T47D (cell line): Measurements from ENCODE around the gene OR10P1.
"Not testable (repeated sequence)": the region's sequence is repeated elsewhere in the genome, so short reads cannot be mapped to it uniquely, and the experiment has no call there.

ENCODE experiments used
- DNase-seq, 2 experiments: peaks; one replicate each; pipeline versions ENCODE4 v3.0.0 to v3.0.0-alpha.2; 2011 to 2012; ENCODE audit warnings: low read depth in 1 of 2, low spot score in 1 of 2
- JUND ChIP-seq: IDR thresholded peaks from 2 replicates; pipeline ENCODE4 v1.6.1; 2012; ENCODE audit warnings: low read depth
- in situ Hi-C: cut with HindIII; loops from 2 replicates; pipeline ENCODE4 v1.10.0; 2016; ENCODE audit warnings: low sequenced_read_pairs, low pct_unique_long_range_greater_than_20kb

The OR10P1 gene, protein sequence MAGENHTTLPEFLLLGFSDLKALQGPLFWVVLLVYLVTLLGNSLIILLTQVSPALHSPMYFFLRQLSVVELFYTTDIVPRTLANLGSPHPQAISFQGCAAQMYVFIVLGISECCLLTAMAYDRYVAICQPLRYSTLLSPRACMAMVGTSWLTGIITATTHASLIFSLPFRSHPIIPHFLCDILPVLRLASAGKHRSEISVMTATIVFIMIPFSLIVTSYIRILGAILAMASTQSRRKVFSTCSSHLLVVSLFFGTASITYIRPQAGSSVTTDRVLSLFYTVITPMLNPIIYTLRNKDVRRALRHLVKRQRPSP

GRCh38 chr12:55636853-55637252 lies at the start of gene OR10P1:
OR10P1 (plus strand) TSS chr12:55636892; CDS start chr12:55636892, 0 bp downstream.
- TF ChIP-seq JUND: no peak
- no peak for DNase-seq
- in situ Hi-C loops: no loop called here

- in situ Hi-C loops, DNase-seq: not testable (repeated sequence)
Measured at GRCh38 chr12:55590152-55590551, 46.5 kb upstream of the OR10P1 start.

DNA sequence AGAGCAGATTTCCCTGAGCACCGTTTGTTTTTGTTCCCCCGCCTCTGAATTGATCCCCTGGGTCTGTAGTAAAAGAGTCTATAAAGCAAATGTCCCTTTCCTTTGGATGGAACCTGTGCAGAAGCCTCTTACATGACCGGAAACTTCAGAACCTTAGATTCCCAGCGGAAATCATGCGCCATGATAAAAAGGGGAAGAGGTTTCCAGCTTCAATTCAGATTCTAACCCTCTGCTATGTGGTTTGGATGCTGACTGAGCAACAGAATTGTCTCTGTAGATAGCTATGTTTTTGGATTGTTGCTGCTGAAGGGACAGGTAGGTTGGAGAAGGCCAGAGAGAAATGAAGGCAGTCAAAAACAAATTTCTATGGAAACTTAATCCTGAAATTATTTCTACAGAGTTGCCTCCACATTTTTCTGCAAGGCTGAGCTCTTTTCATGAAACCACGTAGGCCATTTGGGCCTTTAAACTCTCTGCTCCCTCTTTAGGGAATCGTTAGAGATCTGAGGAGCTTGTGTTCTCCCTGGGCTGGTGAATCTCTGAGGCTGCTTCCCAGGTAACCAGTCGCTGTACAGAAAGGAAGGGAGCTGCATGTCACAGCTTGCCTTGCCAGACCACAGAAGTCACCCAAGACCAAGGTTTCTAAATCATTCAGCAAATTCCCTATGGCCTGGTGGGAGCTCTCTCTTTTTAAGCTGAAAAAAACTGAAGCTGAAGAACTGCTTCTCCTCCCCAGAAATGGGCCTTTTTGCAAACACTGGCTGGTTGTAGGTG lies 28.7 kb upstream of the OR10P1 start:
- in situ Hi-C loops: no loop called here
- no peak for TF ChIP-seq JUND
- no peak for DNase-seq

DNA sequence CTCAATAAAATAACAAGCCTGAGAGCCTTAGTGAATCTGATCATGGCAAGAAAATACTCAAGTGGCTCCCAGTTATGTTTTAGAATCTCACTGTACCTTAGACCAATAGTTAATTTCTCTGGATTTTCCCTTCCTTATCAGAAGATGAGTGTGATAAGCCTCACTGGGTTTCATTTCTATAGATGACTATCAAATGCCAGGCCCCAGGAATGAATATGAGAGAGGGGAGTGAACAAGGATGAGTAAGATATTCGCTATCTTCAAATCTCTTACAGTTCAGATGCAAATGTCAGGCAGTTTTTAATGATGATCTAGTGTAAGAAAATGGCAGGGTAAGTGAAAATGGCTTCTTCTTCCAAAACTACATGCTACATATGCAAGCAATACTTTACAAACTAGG lies 26.1 kb upstream of the OR10P1 start:
- DNase-seq: no peak
- in situ Hi-C loops: no loop called here
- no peak for TF ChIP-seq JUND

DNA sequence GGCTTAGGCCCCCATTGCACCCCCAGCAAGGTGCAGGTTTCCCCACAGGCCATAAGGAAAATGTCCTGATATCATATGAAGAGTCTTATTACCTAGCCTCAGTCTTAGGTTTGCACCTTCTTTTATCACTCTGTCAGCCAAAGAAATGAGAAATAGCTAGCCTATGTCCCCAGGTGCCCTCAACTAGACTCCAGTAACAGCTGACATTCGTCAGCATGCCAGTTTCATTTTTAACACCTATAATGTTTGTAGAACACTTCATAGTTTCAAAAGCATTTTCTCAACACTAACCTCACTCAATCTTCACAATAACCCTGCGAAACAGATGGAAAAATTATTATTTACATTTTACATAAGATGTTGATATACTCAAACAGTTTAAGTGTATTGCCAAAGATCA lies 24.0 kb upstream of the OR10P1 start:
- no peak for TF ChIP-seq JUND
- in situ Hi-C loops: no loop called here
- DNase-seq: no peak

DNA sequence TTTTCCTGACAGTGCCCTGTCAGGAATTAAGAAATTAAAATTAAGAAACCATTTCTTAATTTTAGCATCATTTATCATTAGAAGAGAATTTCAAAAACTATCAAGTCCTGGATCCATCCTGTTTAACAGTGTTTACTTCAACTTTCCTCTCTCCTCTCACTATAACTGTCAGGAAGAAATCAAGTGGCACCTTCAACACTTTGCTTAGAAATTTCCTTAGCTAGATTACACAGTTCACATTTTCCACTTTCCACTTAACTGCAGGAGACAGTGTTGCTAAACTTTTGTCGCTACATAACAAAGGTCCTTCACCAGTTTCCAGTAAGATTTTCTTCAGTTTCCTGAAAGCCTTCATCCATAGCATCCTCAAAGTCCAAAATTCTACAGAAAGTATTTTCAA lies 21.9 kb upstream of the OR10P1 start:
- in situ Hi-C loops: no loop called here
- no peak for DNase-seq

DNA sequence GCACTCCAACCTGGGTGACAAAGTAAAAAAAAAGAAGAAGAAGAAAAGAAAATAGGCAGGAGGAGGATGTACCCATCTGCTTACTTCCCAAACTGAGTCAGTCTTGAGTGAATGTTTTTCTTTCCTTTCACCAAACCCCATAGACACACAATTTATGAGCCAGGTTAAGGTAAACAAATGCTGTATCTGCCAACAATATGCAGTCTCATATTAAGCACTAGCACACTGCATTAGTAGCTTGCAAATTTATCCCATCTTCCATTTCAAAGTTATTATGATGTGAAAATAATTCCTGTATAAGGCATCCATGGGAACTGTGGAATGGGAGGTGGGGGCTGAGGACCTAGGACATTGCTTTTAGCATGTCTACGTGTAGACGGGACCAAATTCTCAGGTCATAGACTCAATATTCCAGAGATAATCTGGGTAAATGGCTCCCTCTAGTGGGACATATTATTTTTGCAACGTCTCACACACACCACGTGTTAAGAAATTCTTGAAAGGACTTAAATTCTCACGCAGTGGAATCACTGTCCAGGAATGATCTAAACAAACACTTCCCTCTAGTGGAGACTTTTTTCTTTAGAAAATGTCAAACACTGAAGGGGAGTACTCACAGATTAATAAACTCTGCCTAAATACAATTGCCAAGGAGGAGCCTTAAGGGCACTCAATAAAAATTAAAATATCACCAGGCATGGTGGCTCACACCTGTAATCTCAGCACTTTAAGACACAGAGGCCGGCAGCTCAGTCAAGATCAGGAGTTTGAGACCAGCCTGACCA lies 17.1 kb upstream of the OR10P1 start:
- DNase-seq: peak; percentile 70 to 97
- TF ChIP-seq JUND: peak; percentile 70
- in situ Hi-C loops: no loop called here

More for the DNA sequence above, 21.9 kb upstream of the OR10P1 start:
- no peak for TF ChIP-seq JUND

GRCh38 chr12:55624056-55624455 lies 12.6 kb upstream of the OR10P1 start:
- no peak for TF ChIP-seq JUND
- in situ Hi-C loops: no loop called here
- DNase-seq: no peak

- no peak for TF ChIP-seq JUND
- DNase-seq: no peak
- in situ Hi-C loops: no loop called here
Measured at GRCh38 chr12:55626154-55626553, 10.5 kb upstream of the OR10P1 start.

- DNase-seq: no peak
- no peak for TF ChIP-seq JUND
- in situ Hi-C loops: no loop called here
Measured at GRCh38 chr12:55629058-55629841, 7.4 kb upstream of the OR10P1 start.

DNA sequence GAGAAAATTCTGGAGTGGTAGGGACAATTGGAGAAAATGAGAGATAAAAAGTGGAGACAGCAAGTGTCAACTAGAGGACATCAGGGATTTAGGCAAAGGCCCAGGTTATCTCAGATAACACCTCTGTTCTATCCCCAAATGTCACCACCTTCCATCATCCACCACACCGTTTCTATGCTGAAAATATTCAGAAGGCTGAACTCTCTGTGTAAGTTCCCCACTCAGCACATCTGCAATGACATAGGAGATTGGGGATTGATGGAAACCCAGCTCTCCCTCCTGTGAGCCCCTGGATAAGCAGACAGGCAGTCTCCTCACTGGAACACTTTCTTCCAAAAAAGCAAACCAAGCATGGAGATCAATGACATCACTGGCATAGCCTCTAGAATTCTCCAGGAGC lies 5.6 kb upstream of the OR10P1 start:
- no peak for DNase-seq
- in situ Hi-C loops: no loop called here
- TF ChIP-seq JUND: no peak

GRCh38 chr12:55631733-55632132 lies 5.0 kb upstream of the OR10P1 start:
- in situ Hi-C loops: no loop called here
- TF ChIP-seq JUND: no peak
- DNase-seq: no peak
